LNCaP clone FGC (cell line): ENCODE data around the gene NRXN3.

Source experiments
- DNase-seq: peaks from one replicate; pipeline ENCODE4 v3.0.0-alpha.2; 2011; ENCODE audit warnings: low read depth
- H3K4me3 ChIP-seq: 2 replicates; pipeline ENCODE4 v1.5.1; 2011; ENCODE audit warnings: mild to moderate bottlenecking, low read depth, low read length, control low read depth
- CTCF ChIP-seq: IDR thresholded peaks from 2 replicates; pipeline ENCODE4 v1.5.1; 2012; ENCODE audit warnings: mild to moderate bottlenecking; ENCODE audit not compliant: control insufficient read depth, insufficient read depth; ENCODE audit errors: extremely low read depth

The NRXN3 gene

GRCh38 chr14:79464468-79464867, 1294.3 kb downstream of the NRXN3 start:
- no peak for TF ChIP-seq CTCF
- no peak for DNase-seq
- H3K4me3 ChIP-seq = no peak overlapping the region

- no peak overlapping the region for H3K4me3 ChIP-seq
- DNase-seq = no peak
- TF ChIP-seq CTCF = no peak
These were observed 1295.5 kb downstream of the NRXN3 start for GRCh38 chr14:79465651-79466050.

DNA sequence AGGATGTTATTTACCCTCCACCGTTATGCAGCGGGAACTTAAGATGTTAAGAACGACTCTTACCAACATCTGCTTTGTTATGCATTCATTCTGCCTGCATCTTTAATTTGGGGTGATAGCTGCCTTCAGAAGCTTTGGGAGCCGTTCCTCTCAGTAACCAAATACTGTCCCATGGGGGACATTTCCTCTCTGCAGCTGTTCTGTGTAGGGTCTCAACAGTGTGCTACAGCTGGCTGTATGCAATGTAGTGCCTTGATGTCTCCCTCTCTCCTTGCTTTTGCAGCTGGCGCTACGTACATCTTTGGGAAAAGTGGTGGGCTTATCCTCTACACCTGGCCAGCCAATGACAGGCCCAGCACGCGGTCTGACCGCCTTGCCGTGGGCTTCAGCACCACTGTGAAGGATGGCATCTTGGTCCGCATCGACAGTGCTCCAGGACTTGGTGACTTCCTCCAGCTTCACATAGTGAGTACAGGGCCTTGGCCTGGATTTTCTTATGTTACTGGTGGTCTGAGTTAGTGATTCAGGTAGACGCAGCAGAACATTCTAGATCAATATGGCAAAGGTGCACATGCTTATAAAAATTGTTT, 1296.9 kb downstream of the NRXN3 start:
- DNase-seq = no peak
- TF ChIP-seq CTCF = no peak
- no peak overlapping the region for H3K4me3 ChIP-seq

GRCh38 chr14:79467835-79468234, 1297.7 kb downstream of the NRXN3 start:
- DNase-seq = no peak
- no peak overlapping the region for H3K4me3 ChIP-seq
- TF ChIP-seq CTCF = no peak

- TF ChIP-seq CTCF = no peak
- no peak for DNase-seq
- no peak overlapping the region for H3K4me3 ChIP-seq
These were observed 1298.3 kb downstream of the NRXN3 start for GRCh38 chr14:79468486-79468885.

DNA sequence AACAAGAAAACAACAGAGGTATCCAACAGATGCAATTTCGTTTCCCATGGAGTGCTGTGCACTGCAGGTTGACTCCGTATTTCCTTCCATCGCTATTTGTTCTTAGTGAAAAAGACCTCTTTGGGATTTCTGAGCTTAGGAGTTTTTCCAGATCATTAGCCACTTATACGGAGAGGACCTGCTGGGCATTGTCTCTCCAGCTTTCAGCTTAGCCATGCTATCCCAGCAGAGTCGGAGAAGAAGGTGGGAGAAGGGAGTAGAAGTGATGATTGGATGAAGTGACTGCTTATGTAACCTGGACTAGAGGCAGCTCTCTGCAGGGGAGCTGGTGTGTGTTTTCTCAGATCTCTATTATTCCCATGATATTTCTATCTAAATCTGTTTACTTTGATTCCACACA, 1303.5 kb downstream of the NRXN3 start:
- no peak for TF ChIP-seq CTCF
- no peak for DNase-seq
- H3K4me3 ChIP-seq = no peak overlapping the region

DNA sequence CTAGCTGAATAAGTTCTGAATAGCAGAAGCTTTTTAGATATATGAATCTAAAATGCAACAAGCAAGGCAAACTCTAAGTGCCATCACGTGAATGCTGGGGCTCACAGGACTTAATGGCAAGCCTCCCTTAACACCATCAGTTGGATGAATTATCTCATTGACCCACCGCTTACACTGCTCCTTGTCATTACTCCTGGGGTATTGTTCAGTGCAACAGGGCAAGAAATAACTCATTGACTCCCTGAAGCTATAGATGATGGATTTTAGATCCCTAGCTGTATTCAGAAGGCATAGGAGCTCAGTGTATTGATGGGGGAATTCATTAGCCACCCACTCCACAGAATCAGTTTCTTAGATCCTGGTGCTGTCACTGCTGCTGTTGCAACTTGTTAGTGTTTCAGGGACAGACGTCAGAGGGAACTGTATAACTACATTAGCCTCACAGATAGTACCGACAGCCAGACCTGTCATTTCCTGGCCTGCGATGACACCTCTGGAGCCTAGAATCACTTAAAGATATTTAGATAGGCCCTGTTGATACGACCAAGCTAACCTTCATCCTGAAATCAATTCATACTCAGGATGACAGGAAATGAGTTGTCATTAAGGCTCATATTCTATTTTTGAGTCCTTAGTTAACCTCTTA, 1305.8 kb downstream of the NRXN3 start:
- no peak for DNase-seq
- no peak overlapping the region for H3K4me3 ChIP-seq
- TF ChIP-seq CTCF = no peak
